Keratinocyte (primary cell): Measurements from ENCODE around the gene SRSF2. TPM values are rescaled to one million over a fixed set of nuclear protein-coding genes. Genes with fewer than 3 reads are reported as not detected.

ENCODE experiments used
- DNase-seq: peaks from one replicate; pipeline ENCODE4 v3.0.0-alpha.2; 2011; ENCODE audit warnings: low read depth, missing footprints, low spot score
- FAIRE-seq: peaks from 2 replicates; lab custom pipeline; 2011; peaks lifted over from hg19 to GRCh38; lab: Jason Lieb, UNC
- H2AFZ ChIP-seq: 2 replicates; pipeline ENCODE4 v1.6.0; 2012; ENCODE audit warnings: low read length, control low read depth, inconsistent platforms; ENCODE audit not compliant: control insufficient read depth
- H3K27ac ChIP-seq: 2 replicates; pipeline ENCODE4 v1.5.1; 2011; ENCODE audit warnings: low read length; ENCODE audit not compliant: control insufficient read depth, insufficient read depth
- H3K27me3 ChIP-seq: 3 replicates; pipeline ENCODE4 v1.6.0; 2011; ENCODE audit warnings: low read length; ENCODE audit not compliant: control insufficient read depth, insufficient read depth; ENCODE audit errors: extremely low read depth
- H3K36me3 ChIP-seq, 2 experiments: 2 replicates in 1 of 2; 3 replicates in 1 of 2; pipeline ENCODE4 v1.5.1; 2011; ENCODE audit warnings: low read length in 2 of 2, mild to moderate bottlenecking in 1 of 2; ENCODE audit not compliant: control insufficient read depth in 2 of 2, insufficient read depth in 2 of 2; ENCODE audit errors: extremely low read depth in 1 of 2
- H3K4me1 ChIP-seq: 3 replicates; pipeline ENCODE4 v1.5.1; 2011; ENCODE audit warnings: low read length; ENCODE audit not compliant: control insufficient read depth, insufficient read depth; ENCODE audit errors: extremely low read depth
- H3K4me2 ChIP-seq: 3 replicates; pipeline ENCODE4 v1.6.0; 2011; ENCODE audit warnings: low read depth, low read length; ENCODE audit not compliant: control insufficient read depth, insufficient read depth; ENCODE audit errors: extremely low read depth
- H3K4me3 ChIP-seq, 3 experiments: fragments of 200-600 bp in 1 of 3; sonication (generic) in 1 of 3; 2 replicates in 2 of 3; 3 replicates in 1 of 3; pipeline ENCODE4 v1.5.1; 2011 to 2016; ENCODE audit warnings: low read length in 3 of 3, mild to moderate bottlenecking in 3 of 3, control low read depth in 2 of 3, inconsistent platforms in 1 of 3, low read depth in 1 of 3, mixed read lengths in 1 of 3, mixed run types in 1 of 3, moderate library complexity in 1 of 3; ENCODE audit not compliant: control insufficient read depth in 2 of 3, insufficient read depth in 2 of 3; ENCODE audit errors: extremely low read depth in 1 of 3
- H3K79me2 ChIP-seq: 2 replicates; pipeline ENCODE4 v1.6.0; 2012; ENCODE audit warnings: low read length; ENCODE audit not compliant: control insufficient read depth, insufficient read depth
- H3K9ac ChIP-seq: 3 replicates; pipeline ENCODE4 v1.6.0; 2011; ENCODE audit warnings: low read length; ENCODE audit not compliant: control insufficient read depth, insufficient read depth; ENCODE audit errors: extremely low read depth
- H3K9me1 ChIP-seq: 3 replicates; pipeline ENCODE4 v1.6.0; 2011; ENCODE audit warnings: low read length; ENCODE audit not compliant: control insufficient read depth, insufficient read depth; ENCODE audit errors: extremely low read depth
- H3K9me3 ChIP-seq: 2 replicates; pipeline ENCODE4 v1.5.1; 2012; ENCODE audit warnings: low read depth, low read length; ENCODE audit not compliant: control insufficient read depth
- H4K20me1 ChIP-seq: 3 replicates; pipeline ENCODE4 v1.6.0; 2011; ENCODE audit warnings: low read length; ENCODE audit not compliant: control insufficient read depth, insufficient read depth; ENCODE audit errors: extremely low read depth
- EZH2 ChIP-seq: IDR thresholded peaks from one replicate; pipeline ENCODE4 v1.6.1; 2012; ENCODE audit warnings: inconsistent platforms, mild to moderate bottlenecking, low read length, moderate library complexity
- dilution Hi-C: fragments of 300-500 bp; cut with MboI; formaldehyde crosslinking; loops from one replicate; pipeline ENCODE4 v1.7.0; 2020; ENCODE audit warnings: low sequenced_read_pairs; ENCODE audit not compliant: extremely low pct_ligation_motif_present
- polyA plus RNA-seq, 5 experiments: library from polyadenylated mRNA; depleted of rRNA in 3 of 5; stranded (reverse) in 3 of 5; stranded (forward) in 1 of 5; unstranded in 1 of 5; fragments of >200 nt; gene quantifications; 1 replicate in 1 of 5; 2 replicates in 3 of 5; 3 replicates in 1 of 5; pipeline versions ENCODE4 v1.2.1 to v1.2.3, GENCODE V29; 2011 to 2012; ENCODE audit warnings: missing spikeins in 2 of 5, low read depth in 1 of 5, low replicate concordance in 1 of 5
- TF ChIP-seq, protein P1 (sequence below), 3 experiments: IDR thresholded peaks in 1 of 3; conservative IDR thresholded peaks in 1 of 3; optimal IDR thresholded peaks in 1 of 3; 2 replicates in 2 of 3; 3 replicates in 1 of 3; pipeline versions ENCODE3 to v1.5.1; 2011; ENCODE audit warnings: low read length in 3 of 3, mild to moderate bottlenecking in 3 of 3, moderate library complexity in 2 of 3, control low read depth in 1 of 3, inconsistent platforms in 1 of 3; ENCODE audit not compliant: insufficient read depth in 2 of 3; ENCODE audit errors: extremely low read depth in 1 of 3

SRSF2 gene
- polyA plus RNA-seq, 1 donor (not counting 4 experiments of a cell fraction or from before 2014, with no cell fraction given) = 249 TPM

GRCh38 chr17:76726231-76726775, 10.8 kb downstream of the SRSF2 start, which contains the start of gene JMJD6:
JMJD6 (minus strand) TSS chr17:76726606; CDS start chr17:76726475, 131 bp downstream.
- peak within 1 kb of the TSS; percentile 91 for H3K9ac ChIP-seq
- H3K27ac ChIP-seq = peak within 1 kb of the TSS; percentile 90
- dilution Hi-C loops = no loop called here
- H3K9me1 ChIP-seq = peaks cover 3% of the 10 kb centered on the region
- no peaks in the 10 kb centered on the region for H3K27me3 ChIP-seq
- DNase-seq (peak; percentile 85), FAIRE-seq (no peak)
- H3K79me2 ChIP-seq = peaks cover 64% of the 10 kb centered on the region
- H3K4me2 ChIP-seq = peak within 1 kb of the TSS; percentile 99
- peaks cover 20% of the 10 kb centered on the region for H3K4me1 ChIP-seq
- H3K36me3 ChIP-seq = peaks cover 17 to 30% of the 10 kb centered on the region in 2 experiments
- peaks cover 6% of the 10 kb centered on the region for H4K20me1 ChIP-seq
- peak within 1 kb of the TSS; percentile 86 for H2AFZ ChIP-seq
- H3K4me3 ChIP-seq = peak within 1 kb of the TSS; percentile 81 to 93 (median 93)
- TF ChIP-seq, protein P1, sequence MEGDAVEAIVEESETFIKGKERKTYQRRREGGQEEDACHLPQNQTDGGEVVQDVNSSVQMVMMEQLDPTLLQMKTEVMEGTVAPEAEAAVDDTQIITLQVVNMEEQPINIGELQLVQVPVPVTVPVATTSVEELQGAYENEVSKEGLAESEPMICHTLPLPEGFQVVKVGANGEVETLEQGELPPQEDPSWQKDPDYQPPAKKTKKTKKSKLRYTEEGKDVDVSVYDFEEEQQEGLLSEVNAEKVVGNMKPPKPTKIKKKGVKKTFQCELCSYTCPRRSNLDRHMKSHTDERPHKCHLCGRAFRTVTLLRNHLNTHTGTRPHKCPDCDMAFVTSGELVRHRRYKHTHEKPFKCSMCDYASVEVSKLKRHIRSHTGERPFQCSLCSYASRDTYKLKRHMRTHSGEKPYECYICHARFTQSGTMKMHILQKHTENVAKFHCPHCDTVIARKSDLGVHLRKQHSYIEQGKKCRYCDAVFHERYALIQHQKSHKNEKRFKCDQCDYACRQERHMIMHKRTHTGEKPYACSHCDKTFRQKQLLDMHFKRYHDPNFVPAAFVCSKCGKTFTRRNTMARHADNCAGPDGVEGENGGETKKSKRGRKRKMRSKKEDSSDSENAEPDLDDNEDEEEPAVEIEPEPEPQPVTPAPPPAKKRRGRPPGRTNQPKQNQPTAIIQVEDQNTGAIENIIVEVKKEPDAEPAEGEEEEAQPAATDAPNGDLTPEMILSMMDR (optimal IDR thresholded peaks at IDR 0.05 in 1 of 3, IDR thresholded peaks at IDR 0.05 in 1 of 3, conservative IDR thresholded peaks at IDR 0.05 in 1 of 3; ENCODE audit: extremely low read depth in 1 of 3, insufficient read depth in 2 of 3, low read length in 3 of 3) = no peak
- TF ChIP-seq EZH2 = no peak
- H3K9me3 ChIP-seq = no peaks in the 10 kb centered on the region

DNA sequence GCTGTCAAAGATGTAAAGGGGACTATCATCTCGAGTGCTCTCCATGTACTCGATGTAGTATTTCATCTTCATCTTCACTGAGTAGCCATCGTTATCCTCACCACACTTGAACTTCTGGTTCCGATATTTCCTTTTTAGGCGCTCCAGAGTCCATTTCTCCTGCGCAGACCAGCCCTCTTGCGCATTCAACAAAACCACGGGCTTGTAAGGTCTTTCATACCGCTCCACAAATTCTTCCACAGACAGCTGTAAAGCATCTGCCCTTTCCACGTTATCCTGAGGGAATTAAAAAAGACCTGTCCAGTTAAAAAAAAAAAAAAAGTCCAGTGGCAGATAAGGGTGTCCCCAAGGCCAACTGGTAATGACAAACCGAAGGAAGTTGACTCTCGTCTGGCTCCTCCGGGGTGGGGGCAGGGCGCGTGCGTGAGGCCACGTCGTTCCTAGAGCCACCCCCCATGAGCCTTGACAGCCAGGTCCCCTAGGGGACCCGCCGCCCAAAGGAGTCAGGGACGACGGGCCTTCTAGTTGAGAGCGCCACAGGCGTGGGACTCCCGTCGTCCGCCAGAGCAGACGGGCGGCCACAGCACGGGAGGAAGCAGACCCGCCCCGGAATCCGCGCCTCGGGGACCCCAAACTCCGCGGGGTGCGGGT, 11.4 kb downstream of the SRSF2 start:
- peak overlapping the region; percentile 86 for H2AFZ ChIP-seq
- H3K9me3 ChIP-seq = no peaks in the 10 kb centered on the region
- H3K4me2 ChIP-seq = peak overlapping the region; percentile 99
- H3K4me3 ChIP-seq = peak overlapping the region; percentile 81 to 93 (median 88)
- H3K4me1 ChIP-seq = peaks cover 20% of the 10 kb centered on the region
- dilution Hi-C loops = no loop called here
- H3K9me1 ChIP-seq = peaks cover 3% of the 10 kb centered on the region
- peaks cover 21 to 35% of the 10 kb centered on the region in 2 experiments for H3K36me3 ChIP-seq
- FAIRE-seq (no peak), DNase-seq (no peak)
- no peaks in the 10 kb centered on the region for H3K27me3 ChIP-seq
- H3K79me2 ChIP-seq = peaks cover 67% of the 10 kb centered on the region
- TF ChIP-seq EZH2 = no peak
- TF ChIP-seq, protein P1 (optimal IDR thresholded peaks at IDR 0.05 in 1 of 3, IDR thresholded peaks at IDR 0.05 in 1 of 3, conservative IDR thresholded peaks at IDR 0.05 in 1 of 3; ENCODE audit: extremely low read depth in 1 of 3, insufficient read depth in 2 of 3, low read length in 3 of 3) = no peak
- peak overlapping the region; percentile 83 for H3K27ac ChIP-seq
- peak overlapping the region; percentile 91 for H3K9ac ChIP-seq
- peaks cover 6% of the 10 kb centered on the region for H4K20me1 ChIP-seq
